Measurements from ENCODE around the gene GABPB1. TPM values are rescaled to one million over a fixed set of nuclear protein-coding genes. Genes with fewer than 3 reads are reported as not detected.

Gene GABPB1
- total and polyA plus RNA-seq, 10 of the 15 experiments (the other 5 are each of a cell fraction or from before 2014, with no cell fraction given) = 13.9 to 48.2 (median 39.8) TPM

DNA sequence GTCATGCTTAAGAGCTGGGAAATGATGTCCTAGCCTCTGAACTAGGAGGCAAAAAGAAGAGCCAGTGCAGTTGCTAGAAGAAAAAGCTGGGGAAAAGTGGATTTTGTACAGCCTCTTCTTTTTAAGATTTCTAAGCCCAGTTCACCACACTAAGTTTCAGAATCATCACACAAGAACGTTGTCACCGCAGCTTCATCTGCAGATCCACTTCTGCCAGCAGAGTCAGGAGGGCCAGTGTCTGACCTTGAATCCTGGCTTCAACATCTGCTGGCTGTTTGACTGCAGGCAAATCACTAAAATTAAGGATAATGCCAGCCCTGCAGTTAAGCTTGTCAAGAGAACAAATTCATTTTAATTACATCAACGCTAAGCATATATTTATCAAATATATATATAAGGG lies 125.7 kb downstream of the GABPB1 start:
- SMC1A ChIA-PET (ENCODE audit: uncharacterized antibody, unreplicated experiment) = no interaction called here
- no peak overlapping the region for H3K9ac ChIP-seq (ENCODE audit: control insufficient read depth, insufficient read depth, low read length)
- CTCF ChIA-PET = no interaction called here

GRCh38 chr15:50228866-50229265 lies 126.1 kb downstream of the GABPB1 start:
- Histone ChIP-seq H3K4me2 (ENCODE audit: control insufficient read depth, insufficient read depth) (no peak overlapping the region), H4K20me1 (ENCODE audit: control insufficient read depth, insufficient read depth) (no peaks in the 10 kb centered on the region), H2AFZ (ENCODE audit: control insufficient read depth, low read depth, low read length) (no peak overlapping the region), H3K27me3 (replicated peaks in 1 of 2; ENCODE audit: control insufficient read depth in 2 of 2, insufficient read depth in 2 of 2, low read length in 1 of 2) (no peaks in the 10 kb centered on the region), H3K36me3 (ENCODE audit: control insufficient read depth in 2 of 2, insufficient read depth in 2 of 2, low read length in 1 of 2) (no peaks in the 10 kb centered on the region; a peak in 1 of 4 replicates), H3K4me1 (ENCODE audit: control insufficient read depth, insufficient read depth, low read length) (no peaks in the 10 kb centered on the region), H3K79me2 (ENCODE audit: control insufficient read depth, insufficient read depth, low read length) (no peaks in the 10 kb centered on the region), H3K9ac (ENCODE audit: control insufficient read depth, insufficient read depth, low read length) (no peak overlapping the region), H3K9me3 (replicated peaks; ENCODE audit: control insufficient read depth, insufficient read depth, low read length) (no peaks in the 10 kb centered on the region), H3K4me3 (no peak overlapping the region), H3K27ac (ENCODE audit: control insufficient read depth, insufficient read depth) (no peak overlapping the region)
- no peak for TF ChIP-seq POLR2AphosphoS2 (IDR thresholded peaks at IDR 0.05; ENCODE audit: low read depth, low read length)
- no peak for TF ChIP-seq MTA2 (IDR thresholded peaks at IDR 0.05; ENCODE audit: low read depth)
- TF ChIP-seq ZBTB11 (CRISPR knock-in tag; IDR thresholded peaks at IDR 0.05) = no peak
- ChIA-PET SMC1A (ENCODE audit: uncharacterized antibody, unreplicated experiment) (no interaction called here), RAD21 (ENCODE audit: unreplicated experiment) (no interaction called here), CTCF (no interaction called here), POLR2A (no interaction called here)
- DNase-seq (ENCODE audit: low read depth, low spot score) (no peak), FAIRE-seq (no peak), ATAC-seq (no peak)
- in situ Hi-C loops (cut with MboI) = no loop called here
- no TSS peak for BruUV-seq (replicated peaks)
- intact Hi-C loops (cut with micrococcal nuclease; ENCODE audit: unreplicated experiment) = no loop called here
- 92% methylated on average over 3 of the region's 3 CpGs for WGBS (ENCODE audit: insufficient coverage, insufficient replicate concordance, low lambda C conversion rate, missing lambda C conversion rate)

More for the DNA sequence above, 125.7 kb downstream of the GABPB1 start:
- BruUV-seq (replicated peaks) = no TSS peak
- Histone ChIP-seq H3K27ac (ENCODE audit: control insufficient read depth, insufficient read depth) (no peak overlapping the region), H3K79me2 (ENCODE audit: control insufficient read depth, insufficient read depth, low read length) (no peaks in the 10 kb centered on the region), H3K4me2 (ENCODE audit: control insufficient read depth, insufficient read depth) (no peak overlapping the region), H2AFZ (ENCODE audit: control insufficient read depth, low read depth, low read length) (no peak overlapping the region), H3K4me3 (no peak overlapping the region), H3K36me3 (ENCODE audit: control insufficient read depth in 2 of 2, insufficient read depth in 2 of 2, low read length in 1 of 2) (no peaks in the 10 kb centered on the region; a peak in 1 of 4 replicates), H4K20me1 (ENCODE audit: control insufficient read depth, insufficient read depth) (no peaks in the 10 kb centered on the region), H3K4me1 (ENCODE audit: control insufficient read depth, insufficient read depth, low read length) (no peaks in the 10 kb centered on the region), H3K27me3 (replicated peaks in 1 of 2; ENCODE audit: control insufficient read depth in 2 of 2, insufficient read depth in 2 of 2, low read length in 1 of 2) (no peaks in the 10 kb centered on the region), H3K9me3 (replicated peaks; ENCODE audit: control insufficient read depth, insufficient read depth, low read length) (no peaks in the 10 kb centered on the region)
- in situ Hi-C loops (cut with MboI) = no loop called here
- DNase-seq (ENCODE audit: low read depth, low spot score) (no peak), FAIRE-seq (no peak), ATAC-seq (no peak)
- TF ChIP-seq BACH1 (IDR thresholded peaks at IDR 0.05; ENCODE audit: borderline replicate concordance) (no peak), ETV6 (conservative IDR thresholded peaks at IDR 0.05 in 1 of 2, IDR thresholded peaks at IDR 0.05 in 1 of 2; ENCODE audit: borderline replicate concordance in 1 of 2, low read depth in 1 of 2) (no peak), TBL1XR1 (IDR thresholded peaks at IDR 0.05; ENCODE audit: low read depth, low read length) (no peak), NFIC (IDR thresholded peaks at IDR 0.05; ENCODE audit: low read depth, low read length) (no peak), STAT1 (conservative IDR thresholded peaks at IDR 0.05) (no peak)
- ChIA-PET POLR2A (no interaction called here), RAD21 (ENCODE audit: unreplicated experiment) (no interaction called here)
- intact Hi-C loops (cut with micrococcal nuclease; ENCODE audit: unreplicated experiment) = no loop called here
- 78% methylated on average over 3 of the region's 3 CpGs for WGBS (ENCODE audit: insufficient coverage, insufficient replicate concordance, low lambda C conversion rate, missing lambda C conversion rate)

Data from GM12878 (cell line).